CD4-positive, alpha-beta T cell treated with Interleukin-17A for 4 hours (primary cell): ENCODE results near the gene PREX1.
"Not testable (repeated sequence)": the region's sequence is repeated elsewhere in the genome, so short reads cannot be mapped to it uniquely, and the experiment has no call there.

Source experiments
- DNase-seq: peaks from one replicate; pipeline ENCODE4 v3.0.0-alpha.2; 2020; ENCODE audit warnings: mixed read lengths

PREX1 gene

DNA sequence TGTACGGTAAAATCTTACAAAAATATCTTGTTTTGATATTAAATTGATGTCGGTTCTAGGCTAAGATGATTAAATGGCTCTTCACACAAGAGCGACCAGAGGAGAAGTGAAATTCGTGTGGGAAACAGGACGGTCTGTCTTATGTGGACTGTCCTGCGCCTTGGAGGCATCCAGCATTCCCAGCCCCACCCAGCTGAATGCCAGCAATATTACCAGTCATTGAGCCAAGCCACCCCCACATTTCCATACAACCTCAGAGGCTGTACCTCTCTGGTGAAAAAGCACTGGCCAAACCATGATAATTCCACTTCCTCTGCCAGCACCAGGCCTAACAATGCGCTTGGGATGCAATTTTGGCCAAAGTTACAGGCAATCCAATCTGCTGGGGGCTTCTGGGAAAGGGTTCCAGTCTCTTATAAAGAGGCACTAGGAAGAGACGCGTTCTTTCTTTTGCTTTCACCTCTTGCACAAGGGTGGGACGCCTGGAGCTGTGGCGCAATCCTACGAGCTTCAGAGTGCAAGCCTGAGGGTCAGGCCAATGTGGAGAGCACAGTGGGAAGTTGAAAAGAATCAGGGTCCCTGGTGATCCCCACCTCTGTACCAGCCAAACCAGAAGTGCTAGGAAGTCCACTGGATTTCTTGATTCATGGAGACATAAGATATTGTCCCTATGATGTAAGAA, 213.1 kb downstream of the PREX1 start:
- no peak for DNase-seq

- no peak for DNase-seq
Measured at GRCh38 chr20:48613926-48614325, 213.9 kb downstream of the PREX1 start.

DNA sequence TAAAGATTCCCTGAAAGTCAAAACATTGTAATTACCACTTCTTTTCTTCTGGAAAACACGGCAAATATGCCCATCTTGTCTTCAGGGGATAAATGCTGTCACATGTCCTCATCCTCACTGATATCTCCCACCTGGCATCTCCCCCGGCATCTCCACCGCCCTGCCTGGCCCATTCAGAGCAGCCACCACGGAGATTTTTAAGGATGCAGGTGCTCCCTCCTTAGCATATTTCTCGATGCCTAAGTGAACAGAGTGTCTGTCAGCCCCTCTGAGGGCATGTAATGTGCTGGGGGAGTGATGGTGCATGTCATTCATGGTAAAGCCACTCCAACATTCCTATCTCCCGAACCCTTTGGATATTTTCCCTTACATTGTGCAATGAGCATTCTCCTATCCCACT, 215.5 kb downstream of the PREX1 start:
- DNase-seq = no peak

- no peak for DNase-seq
Measured at GRCh38 chr20:48610996-48611395, 216.8 kb downstream of the PREX1 start.

- DNase-seq = no peak
Measured at GRCh38 chr20:48609491-48609978, 218.3 kb downstream of the PREX1 start.

- DNase-seq = no peak
Measured at GRCh38 chr20:48608756-48609155, 219.0 kb downstream of the PREX1 start.

GRCh38 chr20:48607544-48607865, 220.3 kb downstream of the PREX1 start:
- DNase-seq = no peak

GRCh38 chr20:48606841-48607543, 220.8 kb downstream of the PREX1 start:
- no peak for DNase-seq

DNA sequence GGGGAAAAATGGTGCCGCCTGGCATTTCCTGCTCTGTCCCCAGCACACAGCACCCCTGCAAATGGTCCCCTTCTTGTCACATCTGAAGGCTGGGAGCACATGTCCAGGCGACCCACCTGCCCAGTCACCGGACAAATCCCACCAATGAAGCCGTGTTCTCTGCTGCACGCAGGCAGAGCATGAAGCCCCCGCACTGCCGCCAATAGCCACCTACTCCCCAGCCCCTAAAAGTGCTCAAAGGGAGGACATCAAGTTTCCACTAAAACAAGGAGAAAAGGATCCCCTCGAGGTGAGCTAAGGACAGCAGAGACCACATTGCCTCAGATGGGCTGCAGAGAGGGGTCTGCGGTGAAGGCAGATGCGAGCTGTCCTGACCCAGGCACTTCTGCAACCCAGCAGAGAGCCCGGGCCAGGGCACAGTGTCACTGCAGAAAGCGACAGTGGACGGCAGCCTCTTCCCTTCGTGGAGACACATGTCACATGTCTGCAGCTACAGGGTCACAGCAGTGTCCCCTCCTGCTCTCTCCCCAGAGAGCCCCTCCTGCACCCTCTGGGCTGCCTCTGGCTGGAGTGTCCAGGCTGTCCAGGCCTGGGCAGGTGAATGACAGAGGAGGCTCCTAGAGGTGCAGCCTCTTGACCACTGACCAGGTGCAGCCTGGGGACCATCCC, 221.5 kb downstream of the PREX1 start:
- DNase-seq = no peak

- no peak for DNase-seq
Measured at GRCh38 chr20:48605364-48606171, 222.2 kb downstream of the PREX1 start.

GRCh38 chr20:48604936-48605335, 222.9 kb downstream of the PREX1 start:
- no peak for DNase-seq

DNA sequence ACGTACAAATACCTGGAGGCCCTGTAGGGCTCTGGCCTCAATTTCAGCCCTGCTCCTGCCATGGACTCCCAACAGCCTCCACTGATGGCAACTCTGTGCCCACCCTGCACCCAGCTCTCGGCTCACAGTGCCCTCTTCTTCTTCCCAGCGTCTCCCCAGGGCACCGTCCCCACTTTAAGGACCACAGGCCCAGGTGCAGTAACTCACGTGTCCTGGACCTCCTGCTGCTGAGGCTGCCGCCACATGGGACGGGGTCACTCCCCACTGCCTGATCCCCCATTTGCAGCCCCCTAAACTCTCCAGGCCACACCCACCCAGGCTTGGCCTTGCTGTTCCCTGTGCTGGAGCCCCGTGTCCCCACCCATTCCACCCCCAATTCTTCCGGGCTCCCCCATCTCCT, 223.4 kb downstream of the PREX1 start:
- no peak for DNase-seq

DNA sequence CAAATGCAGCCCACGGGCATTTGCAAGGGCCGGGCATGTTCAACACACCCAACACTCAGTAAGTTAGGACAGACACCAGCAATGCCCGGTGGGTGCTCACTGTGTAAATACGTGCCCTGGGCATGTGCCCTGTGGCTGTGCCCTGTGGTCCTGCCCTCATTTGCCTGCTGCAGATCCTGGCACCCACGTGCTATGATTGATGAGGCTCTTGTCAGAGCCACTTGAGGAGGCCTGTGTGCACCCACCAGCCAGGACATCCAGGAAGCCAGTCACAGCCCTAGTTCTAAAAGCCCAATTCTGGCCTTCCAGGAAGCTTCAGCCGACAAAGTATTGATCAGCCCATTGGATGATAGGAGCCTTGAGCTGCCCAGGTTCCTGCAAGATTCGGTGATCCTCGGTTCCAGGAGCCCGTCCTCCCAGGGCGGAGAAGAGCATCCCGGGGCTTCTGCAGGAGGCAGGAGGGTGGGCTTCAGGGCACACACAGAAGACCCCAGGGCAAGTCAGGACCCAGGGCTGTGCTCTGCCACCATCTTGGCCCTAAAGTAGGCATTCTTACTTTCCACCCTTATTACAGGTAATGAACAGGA, 223.9 kb downstream of the PREX1 start:
- DNase-seq = no peak

DNA sequence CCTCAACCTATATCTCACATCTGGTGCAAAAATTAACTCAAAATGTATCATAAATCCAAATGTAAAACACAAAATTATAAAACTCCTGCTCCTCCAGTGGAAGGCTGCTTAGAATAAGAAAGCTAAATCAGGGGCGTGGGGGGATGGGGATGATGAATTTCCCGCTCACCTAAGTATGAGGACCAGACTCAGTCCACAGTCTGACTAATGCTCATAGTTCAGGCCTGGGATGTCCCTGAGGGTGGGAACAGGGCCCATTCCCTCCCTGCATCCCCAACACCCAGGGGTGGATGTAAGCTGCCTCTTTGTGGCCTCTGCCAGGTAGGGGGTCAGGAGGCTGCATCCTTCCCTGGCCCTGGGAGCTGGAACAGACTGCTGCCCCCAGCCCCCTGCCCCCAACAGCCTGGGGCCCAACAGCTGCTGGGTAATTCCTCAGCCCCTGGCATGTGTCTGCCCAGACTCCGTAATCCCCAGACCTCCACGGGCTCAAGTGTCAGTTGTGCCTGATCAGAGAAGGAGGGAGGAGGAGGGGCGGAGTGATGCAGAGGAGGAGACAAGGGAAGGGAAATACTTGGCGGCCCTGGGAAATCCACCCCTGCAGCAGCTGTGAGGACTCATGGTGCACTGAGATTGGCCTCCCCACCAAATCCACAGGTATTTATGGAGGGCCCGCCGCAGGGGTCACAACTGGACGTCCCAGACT, 224.5 kb downstream of the PREX1 start:
- DNase-seq = no peak

- no peak for DNase-seq
Measured at GRCh38 chr20:48601798-48602197, 226.0 kb downstream of the PREX1 start.

DNA sequence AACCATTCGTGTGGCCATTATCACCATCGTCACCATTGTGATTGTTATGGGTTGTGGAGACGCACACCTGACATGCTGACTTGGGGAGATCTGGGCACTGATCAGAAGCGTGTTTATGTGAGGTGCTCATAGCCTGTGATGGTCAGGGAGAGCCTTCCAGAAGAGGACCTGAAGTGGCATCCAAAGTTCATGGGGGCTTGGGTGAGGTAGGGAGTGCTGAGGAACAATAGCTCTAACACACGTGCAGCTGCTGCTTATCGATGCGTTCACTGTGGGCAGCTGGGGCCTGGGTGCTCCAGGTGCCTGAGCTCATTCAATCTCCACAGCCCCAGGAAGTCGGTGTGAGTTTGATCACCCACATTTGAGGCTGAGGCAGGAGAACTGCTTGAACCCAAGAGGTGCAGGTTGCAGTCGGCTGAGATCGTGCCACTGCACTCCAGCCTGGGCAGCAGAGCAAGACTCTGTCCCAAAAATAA, 227.3 kb downstream of the PREX1 start:
- DNase-seq = no peak

GRCh38 chr20:48599748-48600469, 227.9 kb downstream of the PREX1 start:
- no peak for DNase-seq

GRCh38 chr20:48599106-48599747, 228.6 kb downstream of the PREX1 start:
- no peak for DNase-seq

DNA sequence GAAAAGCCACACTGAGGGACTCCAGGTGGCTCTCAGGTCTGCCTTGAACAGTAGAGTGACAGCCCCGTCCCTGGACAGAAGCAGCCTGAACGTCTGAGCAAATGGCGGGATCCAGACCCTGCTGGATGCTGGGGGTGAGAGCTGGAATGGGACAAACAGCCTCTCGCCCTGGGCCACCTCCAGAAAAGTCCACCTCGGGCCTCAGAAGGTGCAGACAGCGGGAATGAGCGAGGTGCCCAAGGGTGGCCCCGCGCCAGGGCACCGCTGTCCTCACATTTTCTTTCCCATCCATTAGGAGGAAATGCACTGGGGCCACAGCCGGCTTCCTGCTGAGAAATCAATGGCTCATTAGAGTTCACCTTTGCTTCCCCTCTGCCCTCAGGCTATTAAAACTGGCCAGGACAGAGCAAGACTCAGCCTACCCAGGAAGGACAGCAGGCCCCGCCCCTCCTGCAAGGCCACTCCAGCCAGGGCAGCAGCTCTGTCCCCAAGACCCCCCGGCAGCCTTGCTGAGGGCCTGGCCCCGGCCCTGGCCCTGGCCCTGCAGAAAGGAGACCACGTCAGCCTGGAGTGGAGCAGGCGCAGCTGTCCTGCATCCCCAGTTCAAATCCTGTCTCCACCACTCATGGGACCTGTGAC, 229.4 kb downstream of the PREX1 start:
- not testable (repeated sequence) for DNase-seq
